GM12878 (cell line): ENCODE data around the gene MACROD2. TPM values are rescaled to one million over a fixed set of nuclear protein-coding genes. Genes with fewer than 3 reads are reported as not detected.

Experiments
- ATAC-seq: fragments of 200-7000 bp; cut with Tn5 transposase; 3 replicates; pipeline ENCODE4 v1.9.1; 2020; ENCODE audit warnings: mild to moderate bottlenecking, moderate library complexity
- BruUV-seq: library from RNA; stranded (reverse); fragments of 400-500 nt; replicated peaks from 2 replicates; lab custom pipeline; 2021; lab: Mats Ljungman, UMichigan
- CTCF ChIA-PET: fragments of 300-600 bp; sonication (Branson Sonifier 250); formaldehyde crosslinking; extraction: SDS; loops from one replicate; lab custom pipeline; 2021; ENCODE audit warnings: inconsistent platforms; lab: Yijun Ruan, JAX
- POLR2A ChIA-PET: fragments of 350-600 bp; formaldehyde crosslinking; extraction: SDS; loops from one replicate; lab custom pipeline; 2021; ENCODE audit warnings: inconsistent platforms; lab: Charles Lee
- RAD21 ChIA-PET: fragments of 300-600 bp; sonication (Branson Sonifier 250); formaldehyde crosslinking; loops from one replicate; lab custom pipeline; 2023; ENCODE audit warnings: antibody characterized with exemption; ENCODE audit not compliant: unreplicated experiment; lab: Charles Lee
- SMC1A ChIA-PET: fragments of 300-600 bp; sonication (Branson Sonifier 250); formaldehyde crosslinking; loops from one replicate; lab custom pipeline; 2023; ENCODE audit not compliant: unreplicated experiment, uncharacterized antibody; lab: Charles Lee
- DNase-seq: peaks from one replicate; pipeline ENCODE4 v3.0.0-alpha.2; 2011; ENCODE audit warnings: low read depth, low spot score
- FAIRE-seq: peaks from 3 replicates; lab custom pipeline; 2011; peaks lifted over from hg19 to GRCh38; lab: Jason Lieb, UNC
- H2AFZ ChIP-seq: 2 replicates; pipeline ENCODE4 v1.6.0; 2011; ENCODE audit warnings: low read depth, low read length, control low read depth; ENCODE audit not compliant: control insufficient read depth
- H3K27ac ChIP-seq: 2 replicates; pipeline ENCODE4 v1.5.1; 2011; ENCODE audit warnings: control low read depth; ENCODE audit not compliant: control insufficient read depth, insufficient read depth
- H3K27me3 ChIP-seq, 2 experiments: replicated peaks in 1 of 2; 2 replicates each; pipeline versions ENCODE4 v1.6.0 to v1.6.1; 2011; ENCODE audit warnings: low read length in 1 of 2; ENCODE audit not compliant: control insufficient read depth in 2 of 2, insufficient read depth in 2 of 2
- H3K36me3 ChIP-seq, 2 experiments: 2 replicates each; pipeline ENCODE4 v1.5.1; 2011; ENCODE audit warnings: low read length in 1 of 2; ENCODE audit not compliant: control insufficient read depth in 2 of 2, insufficient read depth in 2 of 2
- H3K4me1 ChIP-seq: 2 replicates; pipeline ENCODE4 v1.6.1; 2011; ENCODE audit warnings: mild to moderate bottlenecking, low read length, moderate library complexity, mixed read lengths; ENCODE audit not compliant: control insufficient read depth, insufficient read depth
- H3K4me2 ChIP-seq: 2 replicates; pipeline ENCODE4 v1.6.0; 2011; ENCODE audit warnings: control low read depth; ENCODE audit not compliant: control insufficient read depth, insufficient read depth
- H3K4me3 ChIP-seq: fragments of 200-600 bp; sonication (generic); 2 replicates; pipeline ENCODE4 v1.5.1; 2016
- H3K79me2 ChIP-seq: 2 replicates; pipeline ENCODE4 v1.6.0; 2011; ENCODE audit warnings: low read length; ENCODE audit not compliant: control insufficient read depth, insufficient read depth
- H3K9ac ChIP-seq: 2 replicates; pipeline ENCODE4 v1.8.0; 2011; ENCODE audit warnings: low read length, control low read depth, mixed read lengths; ENCODE audit not compliant: control insufficient read depth, insufficient read depth
- H3K9me3 ChIP-seq: replicated peaks from 3 replicates; pipeline ENCODE4 v1.5.1; 2011; ENCODE audit warnings: mild to moderate bottlenecking, low read length; ENCODE audit not compliant: control insufficient read depth, insufficient read depth
- H4K20me1 ChIP-seq: 2 replicates; pipeline ENCODE4 v1.6.0; 2011; ENCODE audit not compliant: control insufficient read depth, insufficient read depth
- CEBPB ChIP-seq, 2 experiments: fragments of 150-350 bp in 1 of 2; IDR thresholded peaks; 2 replicates each; pipeline ENCODE4 v1.6.1; 2012 to 2014; ENCODE audit warnings: low read depth in 2 of 2, low read length in 2 of 2, borderline replicate concordance in 1 of 2, inconsistent platforms in 1 of 2
- CEBPZ ChIP-seq: fragments of 150-350 bp; IDR thresholded peaks from 2 replicates; pipeline ENCODE4 v1.6.1; 2016; ENCODE audit warnings: low read depth, low read length
- IRF3 ChIP-seq: fragments of 450-650 bp; IDR thresholded peaks from 2 replicates; pipeline ENCODE4 v1.6.1; 2014; ENCODE audit warnings: mild to moderate bottlenecking
- JUNB ChIP-seq: IDR thresholded peaks from 2 replicates; pipeline ENCODE4 v1.6.1; 2016; ENCODE audit warnings: antibody characterized with exemption, mild to moderate bottlenecking
- PBX3 ChIP-seq: IDR thresholded peaks from 2 replicates; pipeline ENCODE4 v1.6.1; 2011; ENCODE audit warnings: mild to moderate bottlenecking, low read depth, low read length, moderate library complexity; ENCODE audit not compliant: insufficient replicate concordance
- POLR2AphosphoS5 ChIP-seq: IDR thresholded peaks from 2 replicates; pipeline ENCODE4 v1.6.1; 2011; ENCODE audit warnings: mild to moderate bottlenecking, low read length, inconsistent platforms
- SREBF1 ChIP-seq: IDR thresholded peaks from 2 replicates; pipeline ENCODE4 v1.6.1; 2012; ENCODE audit warnings: mild to moderate bottlenecking, low read length
- ZBTB40 ChIP-seq: fragments of 450-650 bp; IDR thresholded peaks from 2 replicates; pipeline ENCODE4 v1.6.1; 2016; ENCODE audit warnings: mild to moderate bottlenecking, moderate library complexity, borderline replicate concordance
- ZNF24 ChIP-seq: fragments of 450-650 bp; IDR thresholded peaks from 2 replicates; pipeline ENCODE4 v1.6.1; 2017; ENCODE audit warnings: antibody characterized with exemption, mild to moderate bottlenecking
- ZNF687 ChIP-seq: fragments of 450-650 bp; IDR thresholded peaks from 2 replicates; pipeline ENCODE4 v1.6.1; 2017; ENCODE audit warnings: mild to moderate bottlenecking, moderate library complexity
- WGBS: methylation state at CpG from one replicate; pipeline ENCODE4 v1.1.6; 2016; ENCODE audit warnings: low lambda C conversion rate; ENCODE audit not compliant: insufficient replicate concordance, insufficient coverage; ENCODE audit errors: missing lambda C conversion rate; 5-methylcytosine and 5-hydroxymethylcytosine counted together
- in situ Hi-C: fragments of 300-500 bp; cut with MboI; formaldehyde crosslinking; loops from 9 replicates; pipeline ENCODE4 v1.14.3; 2018; ENCODE audit warnings: mixed read lengths
- intact Hi-C: fragments of 100-400 bp; cut with micrococcal nuclease; formaldehyde crosslinking; loops from one replicate; pipeline ENCODE4 v1.14.2; 2022; ENCODE audit not compliant: unreplicated experiment
- polyA plus RNA-seq, 11 experiments: library from polyadenylated mRNA; depleted of rRNA in 4 of 11; unstranded in 6 of 11; stranded (reverse) in 5 of 11; fragments of >200 nt; fragmentation: Nextera tagmentation in 4 of 11; fragmentation: Illumina TruSeq in 1 of 11; extraction: Ambion mirVana in 4 of 11; extraction: Trizol in 1 of 11; gene quantifications; 1 replicate in 1 of 11; 2 replicates in 10 of 11; pipeline versions ENCODE4 v1.2.1 to v1.2.3, GENCODE V29; 2011 to 2016; ENCODE audit warnings: inconsistent platforms in 2 of 11, missing spikeins in 2 of 11, low read depth in 1 of 11
- total RNA-seq, 4 experiments: library from RNA; depleted of rRNA in 3 of 4; stranded (reverse); fragments of >200 nt in 3 of 4; fragmentation: Illumina TruSeq in 1 of 4; extraction: Trizol in 1 of 4; gene quantifications; 2 replicates each; pipeline versions ENCODE4 v1.2.1 to v1.2.3, GENCODE V29; 2013 to 2021

Gene MACROD2
- total and polyA plus RNA-seq, 10 of the 15 experiments (the other 5 are each of a cell fraction or from before 2014, with no cell fraction given): 1.1 to 21.5 (median 2.2) TPM

GRCh38 chr20:15047601-15048000 is 1052.3 kb downstream of the MACROD2 start:
- ATAC-seq (no peak), FAIRE-seq (no peak), DNase-seq (no peak)
- POLR2A ChIA-PET: no interaction called here
- H4K20me1 ChIP-seq: no peaks in the 10 kb centered on the region
- intact Hi-C loops: no loop called here
- SMC1A ChIA-PET: no interaction called here
- no peaks in the 10 kb centered on the region for H3K9me3 ChIP-seq
- H3K4me1 ChIP-seq: no peaks in the 10 kb centered on the region
- CTCF ChIA-PET: no interaction called here
- no TSS peak for BruUV-seq
- no peaks in the 10 kb centered on the region for H3K79me2 ChIP-seq
- H3K4me3 ChIP-seq: no peak overlapping the region
- no peak overlapping the region for H3K4me2 ChIP-seq
- no peak overlapping the region for H3K9ac ChIP-seq
- in situ Hi-C loops: no loop called here
- H3K36me3 ChIP-seq: no peaks in the 10 kb centered on the region
- no peaks in the 10 kb centered on the region for H3K27me3 ChIP-seq
- RAD21 ChIA-PET: no interaction called here
- H3K27ac ChIP-seq: no peak overlapping the region
- H2AFZ ChIP-seq: no peak overlapping the region
- 0% methylated on average over 1 of the region's 1 CpG for WGBS
- no peak for TF ChIP-seq CEBPZ
- TF ChIP-seq ZNF687: no peak
- TF ChIP-seq PBX3: no peak
- TF ChIP-seq ZNF24: no peak
- TF ChIP-seq ZBTB40: no peak
- TF ChIP-seq CEBPB (IDR thresholded peaks at IDR 0.05; ENCODE audit: borderline replicate concordance in 1 of 2, low read depth in 2 of 2, low read length in 2 of 2): no peak
- no peak for TF ChIP-seq IRF3
- TF ChIP-seq SREBF1: no peak
- no peak for TF ChIP-seq JUNB
- TF ChIP-seq POLR2AphosphoS5: no peak
